ENCODE data around the gene TSPYL1.

Gene TSPYL1

DNA sequence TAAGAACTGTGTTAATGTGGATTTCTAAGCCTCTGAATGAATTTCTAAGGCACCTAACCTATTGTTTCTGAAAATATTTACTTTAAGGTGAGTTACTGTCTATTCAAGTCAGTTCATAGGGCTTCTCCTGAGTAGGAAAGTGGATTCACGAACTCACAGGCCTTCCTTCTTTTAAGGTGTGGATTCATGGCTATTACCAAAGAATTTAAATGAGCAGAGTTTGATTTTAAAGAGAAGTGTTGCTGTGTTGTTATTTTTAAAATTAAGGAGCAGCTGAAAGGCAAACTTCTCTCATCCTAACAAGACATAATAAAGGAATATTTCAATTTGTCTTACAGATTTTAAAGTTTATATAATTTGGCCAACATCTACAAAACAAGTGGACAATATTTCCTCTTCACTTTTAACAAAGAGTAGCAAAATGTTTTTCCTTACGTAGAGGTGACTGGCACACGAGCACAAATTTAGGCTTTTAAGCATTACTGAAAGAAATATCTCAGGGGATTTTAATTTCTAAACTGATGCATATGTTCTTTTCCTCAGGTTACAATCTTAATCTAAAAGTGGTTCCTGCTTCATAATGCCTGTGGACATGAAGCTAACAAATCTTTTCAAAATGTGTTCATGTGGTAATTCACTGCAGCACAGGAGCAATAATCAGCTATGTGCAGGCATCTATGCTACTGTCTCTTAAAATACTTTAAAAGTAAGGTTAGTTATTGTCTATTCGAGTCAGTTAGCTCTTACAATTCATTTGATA lies 25.3 kb downstream of the TSPYL1 start (continued):
- TF ChIP-seq ZNF530 (tag by site-specific recombination; IDR thresholded peaks at IDR 0.05; ENCODE audit: low read depth): no peak

DNA sequence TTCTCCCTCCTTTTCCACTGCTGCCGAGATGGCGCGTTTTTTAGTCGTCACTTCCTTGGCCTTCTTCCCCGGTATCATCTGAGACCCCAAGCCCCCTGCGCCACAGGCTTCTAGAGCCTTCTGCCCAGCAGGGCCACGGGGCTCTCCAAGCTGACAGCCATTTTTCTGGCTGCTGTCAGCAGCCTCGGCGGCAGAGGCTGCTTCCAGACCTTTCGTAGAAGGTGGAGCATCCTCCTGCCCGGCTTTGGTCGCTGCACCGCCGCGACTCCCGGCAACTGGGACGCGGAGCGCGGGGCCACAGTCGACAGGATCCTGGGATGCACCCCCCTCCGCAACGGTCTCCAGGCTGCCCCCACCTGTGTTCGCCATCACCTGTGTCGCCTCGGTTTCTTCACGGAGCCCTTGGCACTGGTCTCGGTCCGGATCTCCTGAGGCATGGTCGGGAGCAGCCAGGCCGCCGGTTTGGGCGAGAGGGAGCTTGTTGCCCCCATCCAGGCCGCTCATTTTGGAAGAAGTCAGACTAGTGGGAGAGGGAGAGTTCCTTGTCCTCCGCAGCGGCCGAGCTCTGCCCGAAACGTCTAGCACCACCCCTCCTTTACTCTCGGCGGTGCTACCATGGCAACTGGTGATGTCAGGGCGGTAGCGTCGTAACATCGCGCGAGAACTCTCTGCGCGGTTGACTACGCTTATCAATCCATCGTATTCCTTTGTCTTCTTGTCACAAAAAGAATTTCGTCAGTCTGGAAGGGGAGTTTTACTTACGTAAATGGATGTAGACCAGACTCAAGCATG lies 26.0 kb downstream of the TSPYL1 start, which contains the start of gene TSPYL4:
Gene TSPYL4, minus strand, starts transcription at position 571 of the 792 bp plus-strand sequence. Its CDS starts 67 bp downstream, at position 504.
- CTCF ChIA-PET: interaction anchor here (0.7 to 2.6 kb wide), 5 partner anchors 10 to 278 kb away, joined by 3 to 17 read pairs (median 3); no protein-coding TSS in a partner anchor
- H3K4me1 ChIP-seq (ENCODE audit: control insufficient read depth, insufficient read depth, low read length): peaks cover 11% of the 10 kb centered on the region; the same call in 1 of the 2 replicates
- H3K36me3 ChIP-seq (ENCODE audit: control insufficient read depth in 2 of 2, insufficient read depth in 1 of 2, low read length in 2 of 2): peaks cover 0 to 19% of the 10 kb centered on the region in 2 experiments; a peak in 1 of 3 replicates
- peak within 1 kb of the TSS; percentile 69 for H3K27ac ChIP-seq (ENCODE audit: extremely low read depth, low read depth, low read length)
- H3K4me3 ChIP-seq (ENCODE audit: low read depth, low read length): peak within 1 kb of the TSS; percentile 88
- POLR2A ChIA-PET: interaction anchor here (0.6 to 3.2 kb wide), 11 partner anchors 9 to 428 kb away, joined by 3 to 16 read pairs (median 3); partner anchors contain the start of genes KPNA5, RWDD1 and TSPYL1
- H3K9me3 ChIP-seq (ENCODE audit: control insufficient read depth, insufficient read depth, low read depth, low read length): no peaks in the 10 kb centered on the region
- no peak for TF ChIP-seq SETDB1 (IDR thresholded peaks at IDR 0.05; ENCODE audit: insufficient read length, low read length)
- TF ChIP-seq, protein P1, sequence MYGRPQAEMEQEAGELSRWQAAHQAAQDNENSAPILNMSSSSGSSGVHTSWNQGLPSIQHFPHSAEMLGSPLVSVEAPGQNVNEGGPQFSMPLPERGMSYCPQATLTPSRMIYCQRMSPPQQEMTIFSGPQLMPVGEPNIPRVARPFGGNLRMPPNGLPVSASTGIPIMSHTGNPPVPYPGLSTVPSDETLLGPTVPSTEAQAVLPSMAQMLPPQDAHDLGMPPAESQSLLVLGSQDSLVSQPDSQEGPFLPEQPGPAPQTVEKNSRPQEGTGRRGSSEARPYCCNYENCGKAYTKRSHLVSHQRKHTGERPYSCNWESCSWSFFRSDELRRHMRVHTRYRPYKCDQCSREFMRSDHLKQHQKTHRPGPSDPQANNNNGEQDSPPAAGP (tag by site-specific recombination; IDR thresholded peaks at IDR 0.05): no peak
- no peak for TF ChIP-seq ZBTB7A (tag by site-specific recombination; IDR thresholded peaks at IDR 0.05; ENCODE audit: low read depth)
- no peak for TF ChIP-seq ZFP3 (tag by site-specific recombination; IDR thresholded peaks at IDR 0.05; ENCODE audit: low read depth)
- no peak for TF ChIP-seq ZNF558 (tag by site-specific recombination; IDR thresholded peaks at IDR 0.05)
- TF ChIP-seq, protein P2, sequence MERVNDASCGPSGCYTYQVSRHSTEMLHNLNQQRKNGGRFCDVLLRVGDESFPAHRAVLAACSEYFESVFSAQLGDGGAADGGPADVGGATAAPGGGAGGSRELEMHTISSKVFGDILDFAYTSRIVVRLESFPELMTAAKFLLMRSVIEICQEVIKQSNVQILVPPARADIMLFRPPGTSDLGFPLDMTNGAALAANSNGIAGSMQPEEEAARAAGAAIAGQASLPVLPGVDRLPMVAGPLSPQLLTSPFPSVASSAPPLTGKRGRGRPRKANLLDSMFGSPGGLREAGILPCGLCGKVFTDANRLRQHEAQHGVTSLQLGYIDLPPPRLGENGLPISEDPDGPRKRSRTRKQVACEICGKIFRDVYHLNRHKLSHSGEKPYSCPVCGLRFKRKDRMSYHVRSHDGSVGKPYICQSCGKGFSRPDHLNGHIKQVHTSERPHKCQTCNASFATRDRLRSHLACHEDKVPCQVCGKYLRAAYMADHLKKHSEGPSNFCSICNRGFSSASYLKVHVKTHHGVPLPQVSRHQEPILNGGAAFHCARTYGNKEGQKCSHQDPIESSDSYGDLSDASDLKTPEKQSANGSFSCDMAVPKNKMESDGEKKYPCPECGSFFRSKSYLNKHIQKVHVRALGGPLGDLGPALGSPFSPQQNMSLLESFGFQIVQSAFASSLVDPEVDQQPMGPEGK (tag by site-specific recombination; IDR thresholded peaks at IDR 0.05): no peak; the same call in none of the 2 replicates
- no peak; the same call in 1 of the 2 replicates for TF ChIP-seq ZBTB48 (tag by site-specific recombination; IDR thresholded peaks at IDR 0.05)
- TF ChIP-seq ZNF221 (tag by site-specific recombination; IDR thresholded peaks at IDR 0.05; ENCODE audit: borderline replicate concordance): no peak
- no peak for TF ChIP-seq KLF1 (tag by site-specific recombination; IDR thresholded peaks at IDR 0.05)
- no peak for TF ChIP-seq ZNF747 (tag by site-specific recombination; IDR thresholded peaks at IDR 0.05)
- no peak for TF ChIP-seq ZNF311 (tag by site-specific recombination; IDR thresholded peaks at IDR 0.05; ENCODE audit: borderline replicate concordance)
- TF ChIP-seq ZNF202 (tag by site-specific recombination; IDR thresholded peaks at IDR 0.05; ENCODE audit: borderline replicate concordance): no peak
- TF ChIP-seq, protein P3, sequence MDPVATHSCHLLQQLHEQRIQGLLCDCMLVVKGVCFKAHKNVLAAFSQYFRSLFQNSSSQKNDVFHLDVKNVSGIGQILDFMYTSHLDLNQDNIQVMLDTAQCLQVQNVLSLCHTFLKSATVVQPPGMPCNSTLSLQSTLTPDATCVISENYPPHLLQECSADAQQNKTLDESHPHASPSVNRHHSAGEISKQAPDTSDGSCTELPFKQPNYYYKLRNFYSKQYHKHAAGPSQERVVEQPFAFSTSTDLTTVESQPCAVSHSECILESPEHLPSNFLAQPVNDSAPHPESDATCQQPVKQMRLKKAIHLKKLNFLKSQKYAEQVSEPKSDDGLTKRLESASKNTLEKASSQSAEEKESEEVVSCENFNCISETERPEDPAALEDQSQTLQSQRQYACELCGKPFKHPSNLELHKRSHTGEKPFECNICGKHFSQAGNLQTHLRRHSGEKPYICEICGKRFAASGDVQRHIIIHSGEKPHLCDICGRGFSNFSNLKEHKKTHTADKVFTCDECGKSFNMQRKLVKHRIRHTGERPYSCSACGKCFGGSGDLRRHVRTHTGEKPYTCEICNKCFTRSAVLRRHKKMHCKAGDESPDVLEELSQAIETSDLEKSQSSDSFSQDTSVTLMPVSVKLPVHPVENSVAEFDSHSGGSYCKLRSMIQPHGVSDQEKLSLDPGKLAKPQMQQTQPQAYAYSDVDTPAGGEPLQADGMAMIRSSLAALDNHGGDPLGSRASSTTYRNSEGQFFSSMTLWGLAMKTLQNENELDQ (tag by site-specific recombination; IDR thresholded peaks at IDR 0.05; ENCODE audit: low read depth): no peak
- no peak for TF ChIP-seq ZNF664 (tag by site-specific recombination; IDR thresholded peaks at IDR 0.05)
- no peak for TF ChIP-seq HOXC10 (CRISPR knock-in tag; IDR thresholded peaks at IDR 0.05)
- 0 out of 2 replicates have a peak, but pooled peaks have one; percentile 38 for TF ChIP-seq MYNN (tag by site-specific recombination; IDR thresholded peaks at IDR 0.05; ENCODE audit: borderline replicate concordance)
- no peak for TF ChIP-seq BCL11B (tag by site-specific recombination; IDR thresholded peaks at IDR 0.05; ENCODE audit: low read depth)
- TF ChIP-seq ZNF112 (tag by site-specific recombination; IDR thresholded peaks at IDR 0.05): no peak
- TF ChIP-seq ZNF2 (tag by site-specific recombination; IDR thresholded peaks at IDR 0.05): no peak; the same call in 1 of the 2 replicates
- TF ChIP-seq SCRT2 (tag by site-specific recombination; IDR thresholded peaks at IDR 0.05): peak; percentile 96
- TF ChIP-seq ZNF366 (tag by site-specific recombination; conservative IDR thresholded peaks at IDR 0.05): peak; percentile 90
- TF ChIP-seq ZNF544 (tag by site-specific recombination; IDR thresholded peaks at IDR 0.05): no peak
- no peak for TF ChIP-seq ZNF677 (tag by site-specific recombination; IDR thresholded peaks at IDR 0.05)
- TF ChIP-seq MZF1 (tag by site-specific recombination; IDR thresholded peaks at IDR 0.05; ENCODE audit: borderline replicate concordance): no peak
- TF ChIP-seq ZNF211 (tag by site-specific recombination; IDR thresholded peaks at IDR 0.05; ENCODE audit: low read depth): no peak
- TF ChIP-seq ZNF350 (tag by site-specific recombination; IDR thresholded peaks at IDR 0.05): no peak
- TF ChIP-seq, protein P4, sequence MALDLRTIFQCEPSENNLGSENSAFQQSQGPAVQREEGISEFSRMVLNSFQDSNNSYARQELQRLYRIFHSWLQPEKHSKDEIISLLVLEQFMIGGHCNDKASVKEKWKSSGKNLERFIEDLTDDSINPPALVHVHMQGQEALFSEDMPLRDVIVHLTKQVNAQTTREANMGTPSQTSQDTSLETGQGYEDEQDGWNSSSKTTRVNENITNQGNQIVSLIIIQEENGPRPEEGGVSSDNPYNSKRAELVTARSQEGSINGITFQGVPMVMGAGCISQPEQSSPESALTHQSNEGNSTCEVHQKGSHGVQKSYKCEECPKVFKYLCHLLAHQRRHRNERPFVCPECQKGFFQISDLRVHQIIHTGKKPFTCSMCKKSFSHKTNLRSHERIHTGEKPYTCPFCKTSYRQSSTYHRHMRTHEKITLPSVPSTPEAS (tag by site-specific recombination; IDR thresholded peaks at IDR 0.05): no peak
- TF ChIP-seq ZSCAN30 (tag by site-specific recombination; IDR thresholded peaks at IDR 0.05): 0 out of 2 replicates have a peak, but pooled peaks have one; percentile 6

All from HEK293 (cell line).